ENCODE measurements around the gene ZNF844.
"Not testable (repeated sequence)": the region's sequence is repeated elsewhere in the genome, so short reads cannot be mapped to it uniquely, and the experiment has no call there.

The ZNF844 gene

DNA sequence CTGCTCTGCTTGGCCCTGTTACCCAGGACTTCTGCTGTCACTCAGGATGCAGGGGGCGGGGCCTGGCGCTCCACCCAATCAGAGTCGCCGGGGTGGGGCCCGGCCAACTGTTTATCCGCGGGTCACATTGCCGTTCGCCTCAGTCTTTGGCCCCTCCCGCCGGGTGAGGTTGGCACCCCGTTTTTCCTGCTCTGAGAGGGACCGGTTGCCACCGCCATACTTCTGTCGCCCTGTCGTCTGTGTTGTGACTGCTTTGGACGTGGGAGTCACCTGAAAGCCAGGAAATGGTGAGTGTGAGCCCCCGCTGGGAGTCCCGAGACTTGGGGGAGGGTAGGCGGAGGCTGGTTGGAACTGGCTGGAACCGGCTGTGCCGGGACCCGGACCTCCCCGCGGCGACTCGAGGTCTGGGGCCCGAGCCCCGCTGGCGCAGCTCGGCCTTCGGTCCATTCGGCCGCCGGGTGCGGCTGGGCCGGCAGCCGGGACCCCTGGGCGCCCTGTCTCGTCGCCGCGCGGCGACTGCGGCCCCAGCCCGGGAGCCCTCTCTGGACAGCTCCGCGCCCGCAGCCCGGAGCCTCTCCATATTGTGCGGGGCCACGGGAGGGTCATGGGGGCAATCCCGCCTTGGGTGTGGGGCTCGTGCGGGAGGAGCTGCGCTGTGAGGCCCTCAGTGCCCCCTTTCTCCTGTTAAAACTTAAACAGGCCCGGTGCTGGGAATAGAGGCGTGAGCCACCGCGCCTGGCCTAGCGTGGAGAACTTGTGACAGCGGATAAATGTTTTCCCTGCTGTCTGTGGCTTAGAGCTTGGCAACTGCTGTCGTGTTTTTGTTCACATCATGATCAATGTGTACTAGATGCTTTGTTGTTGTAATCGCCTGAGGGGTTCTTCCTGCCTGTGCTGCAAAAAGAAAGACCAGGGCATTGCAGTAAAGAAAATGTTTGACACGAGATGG is at the start of gene ZNF844:
Gene ZNF844 (plus strand): TSS at position 142 of the 949 bp plus-strand sequence. CDS start 143 bp downstream, at position 285.
- peak; percentile 26 to 98 (median 93) for DNase-seq

DNA sequence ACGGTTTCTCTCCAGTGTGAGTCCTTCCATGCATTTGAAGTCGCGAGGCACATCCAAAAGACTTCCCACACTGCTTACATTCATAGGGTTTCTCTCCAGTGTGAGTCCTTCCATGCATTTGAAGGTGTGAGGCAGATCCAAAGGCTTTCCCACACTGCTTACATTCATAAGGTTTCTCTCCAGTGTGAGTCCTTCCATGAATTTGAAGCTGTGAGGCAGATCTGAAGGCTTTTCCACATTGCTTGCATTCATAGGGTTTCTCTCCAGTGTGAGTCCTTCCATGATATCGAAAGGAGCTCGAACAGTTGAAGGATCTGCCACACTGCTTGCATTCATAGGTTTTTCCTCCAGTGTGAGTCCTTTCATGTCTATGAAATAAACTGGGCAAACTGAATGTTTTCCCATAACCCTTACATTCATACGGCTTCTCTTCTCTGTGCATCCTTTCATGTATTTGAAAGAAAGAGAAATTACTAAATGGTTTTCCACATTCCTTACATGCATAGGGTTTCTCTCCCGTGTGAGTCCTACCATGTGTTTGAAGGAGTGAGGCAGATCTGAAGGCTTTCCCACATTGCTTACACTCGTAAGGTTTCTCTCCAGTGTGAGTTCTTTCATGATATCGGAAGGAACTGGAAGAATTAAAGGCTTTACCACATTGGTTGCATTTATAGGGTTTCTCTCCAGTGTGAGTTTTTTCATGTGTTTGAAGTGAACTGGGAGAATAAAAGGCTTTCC is 49.3 kb upstream of the ZNF844 start:
- no peak for DNase-seq

DNA sequence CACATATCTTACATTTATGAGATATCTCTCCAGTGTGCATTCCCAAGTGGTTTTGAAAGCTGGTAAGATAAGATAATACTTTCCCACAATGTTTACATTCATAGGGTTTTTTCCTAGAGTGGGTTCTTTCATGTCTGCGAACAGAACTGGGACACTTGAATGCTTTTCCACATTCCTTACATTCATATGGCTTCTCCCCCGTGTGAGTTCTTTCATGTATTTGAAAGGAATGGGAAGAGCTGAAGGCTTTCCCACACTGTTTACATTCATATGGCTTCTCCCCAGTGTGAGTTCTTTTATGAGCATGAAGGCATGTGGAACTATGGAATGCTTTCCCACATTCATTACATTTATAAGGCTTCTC is 48.8 kb upstream of the ZNF844 start:
- no peak for DNase-seq

DNA sequence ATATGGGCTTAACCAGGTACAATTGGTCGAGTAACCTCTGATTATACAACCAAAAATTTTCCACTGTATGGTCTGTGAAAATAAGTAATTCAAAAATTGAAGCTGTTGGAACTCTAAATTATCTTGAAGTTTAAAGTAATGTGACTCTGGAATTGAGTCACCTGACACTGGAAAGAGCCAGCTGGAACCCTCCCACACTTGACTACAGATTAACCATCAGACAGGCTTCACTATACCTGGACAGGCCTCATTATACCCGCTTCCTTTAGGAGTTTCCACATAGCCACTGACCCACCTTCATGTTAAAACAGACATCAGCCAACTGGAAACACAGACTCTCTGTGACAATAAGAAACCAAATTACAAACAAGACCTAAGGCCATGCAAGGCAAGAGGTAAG is 30.3 kb upstream of the ZNF844 start:
- DNase-seq = no peak

DNA sequence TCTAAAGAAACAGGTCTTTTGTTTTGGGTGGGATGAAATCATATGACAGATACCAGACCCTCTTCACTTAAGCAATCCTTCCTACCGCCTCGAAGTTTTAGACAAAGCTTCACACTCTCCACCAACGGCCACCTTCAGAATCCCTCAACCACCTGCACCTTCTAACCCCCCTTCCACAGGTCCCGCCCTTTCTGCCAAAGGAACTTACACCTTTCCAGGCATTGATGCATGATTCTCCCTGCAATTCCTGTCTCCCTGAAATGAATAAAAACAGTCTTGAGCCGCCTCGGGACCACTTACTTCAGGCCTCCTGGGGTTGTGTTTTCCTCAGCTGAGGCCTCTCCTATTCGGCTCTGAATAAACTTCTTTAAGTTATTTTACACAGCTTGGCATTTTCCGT is 29.9 kb upstream of the ZNF844 start:
- peak in 2 of 58 donors; percentile 0 to 2 for DNase-seq

DNA sequence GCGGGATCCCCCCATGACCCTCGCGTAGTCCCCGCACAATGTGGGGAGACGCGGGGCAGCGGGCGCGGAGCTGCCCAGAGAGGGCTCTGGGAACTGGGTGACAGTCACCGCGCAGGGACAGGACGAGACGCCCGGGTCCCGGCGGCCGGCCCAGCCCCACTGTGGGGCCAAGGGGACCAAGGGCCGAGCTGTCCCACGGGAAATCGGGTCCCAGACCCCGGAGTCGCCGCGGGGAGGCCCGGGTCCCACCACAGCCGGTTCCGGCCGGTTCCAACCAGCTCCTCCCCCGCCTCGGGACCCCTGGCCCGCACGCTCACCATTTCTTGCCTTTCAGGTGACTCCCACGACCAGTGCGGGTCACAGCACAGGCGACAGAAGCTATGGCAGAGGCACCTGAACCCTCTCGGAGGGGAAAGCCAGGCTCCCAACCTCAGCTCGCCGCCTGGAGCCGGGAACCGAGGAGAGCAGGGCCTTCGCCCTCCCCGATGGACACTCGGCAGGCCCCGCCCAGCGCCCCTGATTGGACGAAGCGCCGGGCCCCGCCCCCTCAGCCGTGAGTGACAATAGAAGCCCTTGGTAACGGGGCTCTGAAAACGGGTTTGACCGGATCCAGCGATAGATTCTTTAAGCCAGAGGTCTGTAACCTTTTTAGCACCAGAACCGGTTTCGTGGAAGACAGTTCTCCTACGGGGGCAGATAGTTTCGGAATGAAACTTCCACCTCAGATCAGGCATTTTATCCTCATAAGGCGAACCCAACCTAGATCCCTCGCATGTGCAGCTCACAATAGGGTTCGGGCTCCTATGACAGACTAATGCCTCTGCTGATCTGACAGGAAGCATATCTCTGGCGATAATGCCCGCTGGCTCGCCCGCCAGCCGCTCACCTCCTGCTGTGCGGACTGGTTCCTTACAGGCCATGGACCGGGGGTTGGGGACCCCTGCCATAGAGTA is 29.0 kb upstream of the ZNF844 start, which contains the start of gene ZNF433:
Gene ZNF433 (minus strand): TSS at position 460 of the 953 bp plus-strand sequence. CDS start 140 bp downstream, at position 320.
- peak; percentile 17 to 94 (median 85) for DNase-seq

DNA sequence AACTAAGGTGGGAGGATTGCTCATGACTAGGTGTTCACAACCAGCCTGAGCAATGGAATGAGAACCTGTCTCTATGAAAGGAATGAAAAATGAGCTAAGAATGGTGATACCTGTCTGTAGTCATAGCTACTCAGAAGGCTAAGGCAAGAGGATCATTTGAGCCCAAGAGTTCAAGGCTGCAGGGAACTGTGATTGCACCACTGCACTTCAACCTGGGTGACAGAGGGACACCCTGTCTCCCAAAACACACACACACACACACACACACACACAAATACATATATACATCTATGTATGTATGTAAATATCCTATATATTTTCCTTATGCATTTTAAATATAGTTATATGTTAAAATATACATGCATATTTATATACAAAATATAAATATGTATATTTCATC is 21.6 kb upstream of the ZNF844 start:
- no peak for DNase-seq

DNA sequence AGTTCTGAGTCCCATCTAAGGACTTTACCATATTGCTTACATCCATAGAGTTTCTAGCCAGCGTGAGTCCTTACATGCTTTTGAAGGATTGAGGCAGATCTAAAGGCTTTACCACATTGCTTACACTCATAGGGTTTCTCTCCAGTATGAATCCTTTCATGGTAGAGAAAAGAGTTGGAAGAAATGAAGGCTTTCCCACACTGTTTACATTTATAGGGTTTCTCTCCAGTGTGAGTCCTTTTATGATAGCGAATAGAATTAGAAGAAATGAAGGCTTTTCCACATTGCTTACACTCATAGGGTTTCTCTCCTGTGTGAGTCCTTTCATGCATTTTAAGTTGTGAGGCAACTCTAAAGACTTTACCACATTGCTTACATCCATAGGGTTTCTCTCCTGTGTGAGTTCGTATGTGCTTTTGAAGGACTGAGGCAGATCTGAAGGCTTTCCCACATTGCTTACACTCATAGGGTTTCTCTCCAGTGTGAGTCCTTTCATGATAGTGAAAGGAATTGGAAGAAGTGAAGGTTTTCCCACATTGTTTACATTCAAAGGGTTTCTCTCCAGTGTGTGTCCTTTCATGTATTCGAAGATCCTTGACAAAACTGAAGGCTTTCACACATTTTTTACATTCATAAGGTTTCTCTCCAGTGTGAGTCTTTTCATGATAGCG is 20.6 kb upstream of the ZNF844 start:
- DNase-seq = no peak

DNA sequence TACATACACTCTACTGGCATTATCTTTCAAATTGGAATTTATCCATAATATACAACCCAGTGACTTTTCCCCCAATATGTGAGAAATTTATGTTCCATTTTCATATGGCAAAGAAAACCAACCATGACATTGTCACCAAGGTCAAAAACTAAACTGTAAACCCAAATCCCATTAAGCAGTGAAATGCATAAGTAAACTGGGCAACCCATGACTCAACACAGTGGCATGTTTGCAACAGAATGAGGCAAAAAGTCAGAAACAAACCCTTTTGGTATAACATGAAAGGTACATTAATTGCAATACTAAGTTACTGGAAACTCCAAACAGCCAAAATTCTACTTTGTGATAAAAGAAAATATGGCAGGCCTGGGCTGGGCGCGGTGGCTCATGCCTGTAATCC is 16.7 kb upstream of the ZNF844 start:
- no peak for DNase-seq

DNA sequence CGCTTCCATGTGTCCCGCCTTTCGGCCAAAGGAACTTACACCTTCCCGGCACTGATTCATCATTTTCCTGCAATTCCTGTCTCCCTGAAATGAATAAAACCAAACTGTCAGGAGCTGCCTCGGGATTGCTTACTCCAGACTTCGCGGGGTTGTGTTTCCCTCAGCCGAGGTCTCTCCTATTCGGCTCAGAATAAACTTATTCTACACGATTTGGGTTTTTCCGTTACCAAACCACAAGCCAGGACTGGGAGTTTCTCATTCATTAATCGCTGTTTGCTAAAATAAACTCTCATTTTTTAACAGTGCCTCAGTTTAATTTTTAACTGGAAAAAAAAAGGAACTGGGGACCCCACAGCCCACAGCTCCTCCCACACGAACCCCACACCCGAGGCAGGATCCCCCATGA is 12.4 kb upstream of the ZNF844 start:
- no peak for DNase-seq

DNA sequence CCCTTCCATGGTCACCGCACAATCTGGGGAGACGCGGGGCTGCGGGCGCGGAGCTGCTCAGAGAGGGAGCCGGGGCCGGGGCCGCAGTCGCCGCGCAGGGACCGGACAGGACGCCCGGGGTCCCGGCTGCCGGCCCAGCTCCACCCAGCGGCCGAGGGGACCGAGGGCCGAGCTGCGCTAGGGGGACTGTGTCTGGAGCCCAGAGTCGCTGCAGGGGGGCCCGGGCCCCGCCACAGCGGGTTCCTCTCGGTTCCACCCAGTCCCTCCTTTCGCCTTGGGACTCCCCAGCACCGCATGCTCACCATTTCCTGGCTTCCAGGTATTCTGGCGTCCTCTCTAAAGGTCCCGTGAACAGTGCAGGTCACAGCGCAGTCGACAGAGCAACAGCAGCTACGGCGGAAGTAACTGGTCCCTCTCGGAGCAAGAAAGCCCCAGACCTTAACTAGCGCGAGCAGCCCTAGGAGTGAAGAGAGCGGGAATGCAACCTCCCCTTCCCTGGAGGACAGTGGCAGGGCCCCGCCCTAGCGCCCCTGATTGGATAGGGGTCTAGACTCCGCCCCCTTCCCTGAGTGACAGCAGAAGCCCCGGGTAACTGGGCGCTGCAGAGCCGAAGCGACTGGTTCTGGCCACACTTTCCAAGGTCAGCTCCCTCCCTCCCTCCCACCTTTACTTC is 11.9 kb upstream of the ZNF844 start, which contains the start of gene ZNF878:
Gene ZNF878 (minus strand): TSS at position 465 of the 673 bp plus-strand sequence. CDS start 160 bp downstream, at position 305.
- DNase-seq = peak in 57 of 58 donors; percentile 6 to 89 (median 71)

DNA sequence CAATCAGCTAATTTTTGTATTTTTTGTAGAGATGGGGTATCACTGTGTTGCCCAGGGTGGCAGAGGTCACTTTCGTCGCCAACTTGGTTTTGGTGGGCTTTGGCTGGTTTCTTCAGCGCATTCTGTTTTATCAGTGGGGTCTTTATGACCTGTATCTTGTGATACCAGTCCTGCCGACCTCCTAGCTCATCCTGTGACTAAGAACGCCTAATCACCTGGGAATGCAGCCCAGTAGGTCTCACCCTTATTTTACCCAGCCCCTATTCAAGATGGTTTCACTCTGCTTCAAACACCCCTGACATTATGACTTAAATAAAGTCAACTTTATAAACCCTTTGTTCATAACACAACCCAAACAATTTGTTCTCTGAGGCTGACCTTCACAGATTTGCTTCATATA is 8.7 kb upstream of the ZNF844 start:
- DNase-seq = no peak

DNA sequence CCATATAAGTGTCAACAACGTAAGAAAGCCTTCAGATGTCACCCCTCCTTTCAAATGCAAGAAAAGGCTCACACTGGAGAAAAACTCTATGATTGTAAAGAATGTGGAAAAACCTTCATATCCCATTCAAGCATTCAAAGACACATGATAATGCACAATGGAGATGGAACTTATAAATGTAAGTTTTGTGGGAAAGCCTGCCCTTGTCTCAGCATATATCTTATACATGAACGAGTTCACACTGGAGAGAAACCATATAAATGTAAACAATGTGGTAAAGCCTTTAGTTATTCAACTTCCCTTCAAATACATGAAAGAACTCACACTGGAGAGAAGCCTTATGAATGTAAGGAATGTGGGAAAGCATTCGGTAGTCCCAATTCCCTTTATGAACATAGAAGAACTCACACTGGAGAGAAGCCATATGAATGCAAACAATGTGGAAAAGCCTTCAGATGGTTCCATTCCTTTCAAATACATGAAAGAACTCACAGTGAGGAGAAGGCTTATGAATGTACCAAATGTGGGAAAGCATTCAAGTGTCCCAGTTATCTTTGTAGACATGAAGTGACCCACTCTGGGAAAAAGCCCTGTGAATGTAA is 11.1 kb downstream of the ZNF844 start:
- DNase-seq = no peak

DNA sequence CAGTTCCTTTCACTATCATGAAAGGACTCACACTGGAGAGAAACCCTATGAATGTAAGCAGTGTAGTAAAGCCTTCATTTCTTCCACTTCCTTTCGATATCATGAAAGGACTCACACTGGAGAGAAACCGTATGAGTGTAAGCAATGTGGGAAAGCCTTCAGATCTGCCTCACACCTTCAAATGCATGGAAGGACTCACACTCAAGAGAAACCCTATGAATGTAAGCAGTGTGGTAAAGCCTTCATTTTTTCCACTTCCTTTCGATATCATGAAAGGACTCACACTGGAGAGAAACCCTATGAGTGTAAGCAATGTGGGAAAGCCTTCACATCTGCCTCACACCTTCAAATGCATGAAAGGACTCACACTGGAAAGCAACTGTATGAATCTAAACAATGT is 11.8 kb downstream of the ZNF844 start:
- not testable (repeated sequence) for DNase-seq

DNA sequence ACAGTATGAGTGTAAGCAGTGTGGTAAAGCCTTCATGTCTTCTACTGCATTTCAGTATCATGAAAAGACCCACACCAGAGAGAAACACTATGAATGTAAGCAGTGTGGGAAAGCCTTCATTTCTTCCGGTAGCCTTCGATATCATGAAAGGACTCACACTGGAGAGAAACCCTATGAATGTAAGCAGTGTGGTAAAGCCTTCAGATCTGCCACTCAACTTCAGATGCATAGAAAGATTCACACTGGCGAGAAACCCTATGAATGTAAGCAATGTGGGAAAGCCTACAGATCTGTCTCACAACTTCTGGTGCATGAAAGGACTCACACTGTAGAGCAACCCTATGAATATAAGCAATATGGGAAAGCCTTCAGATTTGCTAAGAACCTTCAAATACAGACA is 12.8 kb downstream of the ZNF844 start:
- DNase-seq = no peak

DNA sequence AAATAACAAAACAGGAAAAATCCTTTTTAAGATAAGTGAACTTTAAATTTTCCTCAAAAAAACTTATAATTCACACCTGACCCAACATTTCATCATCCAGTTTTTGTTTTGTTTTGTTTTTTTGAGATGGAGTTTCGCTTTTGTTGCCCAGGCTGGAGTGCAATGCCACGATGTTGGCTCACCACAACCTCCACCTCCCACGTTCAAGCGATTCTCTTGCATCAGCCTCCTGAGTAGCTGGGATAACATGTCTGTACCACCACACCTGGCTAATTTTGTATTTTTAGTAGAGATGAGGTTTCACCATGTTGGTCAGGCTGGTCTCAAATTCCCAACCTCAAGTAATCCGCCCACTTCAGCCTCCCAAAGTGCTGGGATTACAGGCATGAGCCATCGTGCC is 18.8 kb downstream of the ZNF844 start:
- not testable (repeated sequence) for DNase-seq

DNA sequence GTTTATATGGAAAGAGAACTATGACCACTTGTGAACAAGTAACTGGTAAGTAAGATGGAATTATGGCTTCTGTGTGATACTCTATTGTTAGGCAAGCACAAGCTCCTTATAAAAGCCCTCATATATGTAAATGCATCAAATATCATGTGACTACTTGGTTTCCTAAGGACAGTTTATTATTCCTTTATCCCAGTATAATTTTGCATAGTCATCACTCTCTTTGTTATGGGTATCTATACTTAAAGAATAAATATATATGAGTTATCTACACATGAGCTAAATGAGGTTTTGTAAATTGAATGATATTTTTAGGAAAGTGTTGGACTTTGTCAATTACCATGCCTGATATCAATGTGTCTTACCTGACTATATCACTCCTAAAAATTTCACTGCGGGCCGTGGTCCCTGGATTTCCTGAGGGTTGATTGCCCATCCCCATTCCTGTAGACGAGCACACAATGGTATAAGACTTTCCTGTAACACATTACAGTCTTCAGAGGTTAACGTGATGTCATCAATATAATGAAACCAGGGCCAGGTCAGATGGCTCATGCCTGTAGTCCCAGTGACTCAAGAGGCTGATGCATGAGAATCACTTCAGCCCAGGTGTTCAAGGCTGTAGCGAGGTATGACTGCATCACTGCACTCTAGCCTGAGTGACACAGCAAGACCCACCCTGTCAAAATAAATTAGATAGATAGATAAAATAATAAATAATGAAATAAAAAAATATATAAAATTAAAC is 20.7 kb downstream of the ZNF844 start:
- DNase-seq = no peak

DNA sequence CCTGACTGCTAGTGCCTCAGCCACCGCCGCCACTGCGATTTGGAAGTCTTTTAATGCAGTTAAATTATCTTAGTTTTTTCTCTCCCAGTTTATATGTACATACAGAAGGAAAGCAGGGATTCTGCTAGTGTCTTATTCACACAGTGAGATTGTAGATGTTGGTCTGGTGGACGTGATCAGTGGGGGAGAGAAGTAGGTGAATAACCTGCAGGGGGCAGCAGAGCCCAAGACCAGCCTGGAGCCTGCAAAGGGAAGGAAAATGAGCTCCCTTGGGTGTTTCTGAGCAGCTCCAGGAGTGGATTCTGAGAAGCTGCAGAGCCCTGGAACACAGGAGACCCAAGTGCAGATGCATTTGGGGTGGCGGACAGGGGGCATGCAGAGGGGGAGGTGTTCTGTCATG is 26.3 kb downstream of the ZNF844 start:
- peak in 47 of 58 donors; percentile 1 to 62 (median 17) for DNase-seq
